GM12864 (cell line): Measurements from ENCODE around the gene OR2W1.

ENCODE experiments used
- DNase-seq: peaks from one replicate; pipeline ENCODE4 v3.0.0-alpha.2; 2011; ENCODE audit warnings: low read depth
- H3K4me3 ChIP-seq: 2 replicates; pipeline ENCODE4 v1.5.1; 2011; ENCODE audit warnings: mild to moderate bottlenecking, low read depth, low read length, control low read depth
- TF ChIP-seq, protein P1 (sequence below): IDR thresholded peaks from 2 replicates; pipeline ENCODE4 v1.5.1; 2011; ENCODE audit warnings: low read depth, mild to moderate bottlenecking, moderate library complexity, low read length, control low read depth, inconsistent platforms; ENCODE audit errors: missing control alignments

Gene OR2W1

GRCh38 chr6:29008089-29008488 is 36.9 kb downstream of the OR2W1 start:
- TF ChIP-seq, protein P1, sequence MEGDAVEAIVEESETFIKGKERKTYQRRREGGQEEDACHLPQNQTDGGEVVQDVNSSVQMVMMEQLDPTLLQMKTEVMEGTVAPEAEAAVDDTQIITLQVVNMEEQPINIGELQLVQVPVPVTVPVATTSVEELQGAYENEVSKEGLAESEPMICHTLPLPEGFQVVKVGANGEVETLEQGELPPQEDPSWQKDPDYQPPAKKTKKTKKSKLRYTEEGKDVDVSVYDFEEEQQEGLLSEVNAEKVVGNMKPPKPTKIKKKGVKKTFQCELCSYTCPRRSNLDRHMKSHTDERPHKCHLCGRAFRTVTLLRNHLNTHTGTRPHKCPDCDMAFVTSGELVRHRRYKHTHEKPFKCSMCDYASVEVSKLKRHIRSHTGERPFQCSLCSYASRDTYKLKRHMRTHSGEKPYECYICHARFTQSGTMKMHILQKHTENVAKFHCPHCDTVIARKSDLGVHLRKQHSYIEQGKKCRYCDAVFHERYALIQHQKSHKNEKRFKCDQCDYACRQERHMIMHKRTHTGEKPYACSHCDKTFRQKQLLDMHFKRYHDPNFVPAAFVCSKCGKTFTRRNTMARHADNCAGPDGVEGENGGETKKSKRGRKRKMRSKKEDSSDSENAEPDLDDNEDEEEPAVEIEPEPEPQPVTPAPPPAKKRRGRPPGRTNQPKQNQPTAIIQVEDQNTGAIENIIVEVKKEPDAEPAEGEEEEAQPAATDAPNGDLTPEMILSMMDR: no peak
- no peak for DNase-seq
- no peak overlapping the region for H3K4me3 ChIP-seq

DNA sequence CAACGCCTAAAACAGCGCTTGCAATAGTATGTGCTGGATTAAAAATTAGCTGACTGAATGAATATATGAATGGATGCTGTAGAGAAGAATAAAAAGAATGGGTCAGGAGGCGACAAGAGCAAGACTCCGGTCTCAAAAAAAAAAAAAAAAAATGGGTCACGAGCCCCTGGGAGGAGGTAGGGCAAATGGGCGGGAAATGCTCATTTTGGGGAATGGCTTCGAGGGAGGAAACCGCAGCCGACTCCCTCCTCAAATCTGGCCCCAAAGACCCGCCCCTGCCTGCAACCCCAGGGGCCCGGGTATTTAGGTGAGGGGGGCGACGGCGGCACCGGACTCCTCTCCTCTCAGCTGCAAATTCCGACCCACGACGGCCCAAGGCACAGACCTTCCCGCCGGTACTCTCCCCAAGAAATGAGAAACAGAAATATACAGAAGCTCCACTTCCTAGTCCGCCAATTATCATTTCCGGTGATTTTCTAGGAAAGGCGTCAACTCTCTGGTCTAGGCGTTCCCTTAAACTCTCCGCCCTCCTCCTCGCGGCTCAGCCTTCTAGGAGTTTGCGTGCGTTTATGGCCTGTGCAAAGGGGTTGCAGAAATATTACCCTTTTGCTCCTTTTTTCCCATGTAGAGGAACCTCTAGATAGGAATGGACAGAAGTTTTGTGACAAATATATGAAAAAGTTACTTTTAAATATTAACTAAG is 39.6 kb downstream of the OR2W1 start, which contains the start of gene ZNF311:
Gene ZNF311, minus strand, starts transcription at position 133 of the 703 bp plus-strand sequence. CDS start 1,361 bp downstream, outside the sequence.
- TF ChIP-seq, protein P1: no peak
- no peak for DNase-seq
- no peak within 1 kb of the TSS; the same call in 1 of the 2 replicates for H3K4me3 ChIP-seq

GRCh38 chr6:28996844-28997510 is 48.0 kb downstream of the OR2W1 start:
- no peak overlapping the region for H3K4me3 ChIP-seq
- DNase-seq: no peak
- TF ChIP-seq, protein P1: no peak

- DNase-seq: no peak
- no peak overlapping the region for H3K4me3 ChIP-seq
- TF ChIP-seq, protein P1: no peak
Measured at GRCh38 chr6:28995093-28995650, 49.8 kb downstream of the OR2W1 start.
